Measurements from ENCODE around the gene SCAMP3.
"Not testable (repeated sequence)": the region's sequence is repeated elsewhere in the genome, so short reads cannot be mapped to it uniquely, and the experiment has no call there.

- TF ChIP-seq CTCF, POLR2A (IDR thresholded peaks at IDR 0.05): not testable (repeated sequence)
Measured at GRCh38 chr1:155225404-155225759, 36.8 kb downstream of the SCAMP3 start.
